HepG2 (cell line): ENCODE data around the gene FUT4. TPM values are rescaled to one million over a fixed set of nuclear protein-coding genes. Genes with fewer than 3 reads are reported as not detected.

Experiments used
- ATAC-seq: fragments of 200-7000 bp; cut with Tn5 transposase; 3 replicates; pipeline ENCODE4 v1.9.1; 2020; ENCODE audit warnings: mild to moderate bottlenecking, moderate library complexity
- BruUV-seq: library from RNA; stranded (reverse); fragments of 400-500 nt; replicated peaks from 2 replicates; lab custom pipeline; 2021; lab: Mats Ljungman, UMichigan
- CTCF ChIA-PET: fragments of 300-600 bp; formaldehyde crosslinking; extraction: SDS; loops from one replicate; lab custom pipeline; 2021; ENCODE audit warnings: low total read pairs, inconsistent platforms, low intra/inter-chr PET ratio; lab: Yijun Ruan, JAX
- POLR2A ChIA-PET: fragments of 350-600 bp; sonication (Branson Sonifier 250); formaldehyde crosslinking; loops from one replicate; lab custom pipeline; 2020; ENCODE audit warnings: antibody characterized with exemption, inconsistent platforms; lab: Yijun Ruan, JAX
- DNase-seq: peaks from one replicate; pipeline ENCODE4 v3.0.0-alpha.2; 2015; ENCODE audit warnings: low spot score
- FAIRE-seq: peaks from 3 replicates; lab custom pipeline; 2011; peaks lifted over from hg19 to GRCh38; lab: Jason Lieb, UNC
- H2AFZ ChIP-seq: one replicate; pipeline ENCODE4 v1.6.1; 2011; ENCODE audit warnings: low read length, inconsistent platforms
- H3K27ac ChIP-seq: fragments of 300-600 bp; 3 replicates; pipeline ENCODE4 v1.8.0; 2011; ENCODE audit warnings: mixed run types, mild to moderate bottlenecking, mixed read lengths, low read length, inconsistent platforms; ENCODE audit not compliant: insufficient read depth; ENCODE audit errors: extremely low read length
- H3K27me3 ChIP-seq, 2 experiments: fragments of 200-600 bp in 1 of 2; 2 replicates in 1 of 2; 3 replicates in 1 of 2; pipeline versions ENCODE4 v1.6.0 to v1.8.0; 2011; ENCODE audit warnings: low read length in 2 of 2, mild to moderate bottlenecking in 2 of 2, moderate library complexity in 2 of 2, inconsistent platforms in 1 of 2; ENCODE audit not compliant: insufficient read depth in 2 of 2, control insufficient read depth in 1 of 2
- H3K36me3 ChIP-seq, 2 experiments: fragments of 200-600 bp in 1 of 2; replicated peaks in 1 of 2; 2 replicates in 1 of 2; 3 replicates in 1 of 2; pipeline versions ENCODE4 v1.5.1 to v1.8.0; 2011; ENCODE audit warnings: low read length in 2 of 2, inconsistent platforms in 1 of 2; ENCODE audit not compliant: insufficient read depth in 2 of 2, control insufficient read depth in 1 of 2
- H3K4me1 ChIP-seq: 2 replicates; pipeline ENCODE4 v1.5.1; 2012; ENCODE audit warnings: low read length, inconsistent platforms; ENCODE audit not compliant: insufficient read depth
- H3K4me2 ChIP-seq: 2 replicates; pipeline ENCODE4 v1.6.0; 2011; ENCODE audit warnings: low read depth, low read length, inconsistent platforms
- H3K4me3 ChIP-seq, 3 experiments: fragments of 200-600 bp in 1 of 3; sonication (generic), shearing (Covaris generic) in 1 of 3; replicated peaks in 1 of 3; 2 replicates each; pipeline ENCODE4 v1.5.1; 2011 to 2016; ENCODE audit warnings: low read length in 3 of 3, inconsistent platforms in 2 of 3, low read depth in 2 of 3, mild to moderate bottlenecking in 2 of 3, control low read depth in 1 of 3, mixed read lengths in 1 of 3; ENCODE audit not compliant: insufficient read depth in 1 of 3
- H3K79me2 ChIP-seq: one replicate; pipeline ENCODE4 v1.6.1; 2011; ENCODE audit warnings: low read length, inconsistent platforms; ENCODE audit not compliant: insufficient read depth
- H3K9ac ChIP-seq: 2 replicates; pipeline ENCODE4 v1.6.0; 2011; ENCODE audit warnings: mild to moderate bottlenecking, low read depth, low read length, inconsistent platforms; ENCODE audit not compliant: insufficient read depth
- H3K9me3 ChIP-seq: 2 replicates; pipeline ENCODE4 v1.5.1; 2012; ENCODE audit warnings: mild to moderate bottlenecking, low read length
- H4K20me1 ChIP-seq: 2 replicates; pipeline ENCODE4 v1.6.0; 2011; ENCODE audit warnings: inconsistent platforms, mild to moderate bottlenecking, low read length, moderate library complexity; ENCODE audit not compliant: insufficient read depth
- CBFB ChIP-seq: sonication (generic); formaldehyde crosslinking; IDR thresholded peaks from 2 replicates; pipeline ENCODE4 v1.4.0; 2020; ENCODE audit warnings: missing genetic modification reagents
- HCFC1 ChIP-seq: fragments of 150-350 bp; IDR thresholded peaks from 2 replicates; pipeline ENCODE4 v1.6.1; 2014; ENCODE audit warnings: low read depth, low read length
- HNRNPLL ChIP-seq: fragments of 200-400 bp; formaldehyde crosslinking; IDR thresholded peaks from 2 replicates; pipeline ENCODE4 v1.6.1; 2017; ENCODE audit warnings: mild to moderate bottlenecking, low read depth, low read length; ENCODE audit not compliant: poor library complexity, severe bottlenecking
- LBX2 ChIP-seq: sonication (generic); formaldehyde crosslinking; IDR thresholded peaks from 2 replicates; pipeline ENCODE4 v1.5.0; 2020; ENCODE audit warnings: missing genetic modification reagents, mild to moderate bottlenecking, borderline replicate concordance
- LRRFIP1 ChIP-seq: sonication (generic); formaldehyde crosslinking; conservative IDR thresholded peaks from 2 replicates; pipeline ENCODE4 v1.4.0; 2020; ENCODE audit warnings: missing genetic modification reagents
- MAF1 ChIP-seq: sonication (generic); formaldehyde crosslinking; IDR thresholded peaks from 2 replicates; pipeline ENCODE4 v1.5.0; 2020; ENCODE audit warnings: missing genetic modification reagents, borderline replicate concordance
- PTBP1 ChIP-seq: fragments of 200-400 bp; formaldehyde crosslinking; IDR thresholded peaks from 2 replicates; pipeline ENCODE4 v1.6.1; 2018; ENCODE audit warnings: low read length, low read depth; ENCODE audit not compliant: poor library complexity, severe bottlenecking
- RERE ChIP-seq: IDR thresholded peaks from 2 replicates; pipeline ENCODE4 v1.6.1; 2016; ENCODE audit warnings: low read depth, missing genetic modification reagents, missing compliant biosample characterization
- SMARCE1 ChIP-seq: fragments of 450-650 bp; IDR thresholded peaks from 2 replicates; pipeline ENCODE4 v1.6.1; 2017; ENCODE audit warnings: borderline replicate concordance
- SP140L ChIP-seq: sonication (generic); formaldehyde crosslinking; IDR thresholded peaks from 2 replicates; pipeline ENCODE4 v1.4.0; 2020; ENCODE audit warnings: missing genetic modification reagents, borderline replicate concordance
- ZNF367 ChIP-seq: sonication (generic); formaldehyde crosslinking; IDR thresholded peaks from 2 replicates; pipeline ENCODE4 v1.4.0; 2020; ENCODE audit warnings: missing genetic modification reagents, borderline replicate concordance
- ZNF484 ChIP-seq: sonication (generic); formaldehyde crosslinking; IDR thresholded peaks from 2 replicates; pipeline ENCODE4 v1.5.1; 2020; ENCODE audit warnings: mild to moderate bottlenecking, low read depth, missing genetic modification reagents, borderline replicate concordance
- ZNF619 ChIP-seq: sonication (generic); formaldehyde crosslinking; IDR thresholded peaks from 2 replicates; pipeline ENCODE4 v1.4.0; 2020; ENCODE audit warnings: mild to moderate bottlenecking, missing genetic modification reagents
- WGBS: methylation state at CpG from one replicate; pipeline ENCODE4 v1.1.6; 2017; ENCODE audit warnings: low lambda C conversion rate; 5-methylcytosine and 5-hydroxymethylcytosine counted together
- in situ Hi-C: cut with HindIII; loops from 2 replicates; pipeline ENCODE4 v1.10.0; 2017; ENCODE audit warnings: low pct_unique_long_range_greater_than_20kb; ENCODE audit not compliant: extremely low pct_ligation_motif_present
- intact Hi-C: fragments of 100-400 bp; cut with micrococcal nuclease; formaldehyde crosslinking; loops from one replicate; pipeline ENCODE4 v1.10.0; 2022; ENCODE audit not compliant: unreplicated experiment
- polyA plus RNA-seq, 8 experiments: library from polyadenylated mRNA; depleted of rRNA in 3 of 8; stranded (reverse) in 7 of 8; unstranded in 1 of 8; fragments of >200 nt; fragmentation: Illumina TruSeq in 4 of 8; extraction: Trizol in 4 of 8; gene quantifications; 2 replicates each; pipeline versions ENCODE4 v1.2.1 to v1.2.3, GENCODE V29; 2011 to 2016; ENCODE audit warnings: low read depth in 4 of 8, missing spikeins in 1 of 8, mixed read lengths in 1 of 8; ENCODE audit not compliant: insufficient read depth in 1 of 8
- total RNA-seq, 5 experiments: library from RNA; depleted of rRNA; stranded (reverse); fragments of >200 nt; fragmentation: Illumina TruSeq; extraction: Trizol; gene quantifications; 2 replicates each; pipeline ENCODE4 v1.2.3, GENCODE V29; 2016; ENCODE audit warnings: low read depth in 1 of 5
- TF ChIP-seq, protein P1 (sequence below): IDR thresholded peaks from 2 replicates; pipeline ENCODE4 v1.6.1; 2012; ENCODE audit warnings: inconsistent platforms

The FUT4 gene
- total and polyA plus RNA-seq, 2 of the 13 experiments (the other 11 are each of a cell fraction or from before 2014, with no cell fraction given) = 0.28 to 0.60 TPM

DNA sequence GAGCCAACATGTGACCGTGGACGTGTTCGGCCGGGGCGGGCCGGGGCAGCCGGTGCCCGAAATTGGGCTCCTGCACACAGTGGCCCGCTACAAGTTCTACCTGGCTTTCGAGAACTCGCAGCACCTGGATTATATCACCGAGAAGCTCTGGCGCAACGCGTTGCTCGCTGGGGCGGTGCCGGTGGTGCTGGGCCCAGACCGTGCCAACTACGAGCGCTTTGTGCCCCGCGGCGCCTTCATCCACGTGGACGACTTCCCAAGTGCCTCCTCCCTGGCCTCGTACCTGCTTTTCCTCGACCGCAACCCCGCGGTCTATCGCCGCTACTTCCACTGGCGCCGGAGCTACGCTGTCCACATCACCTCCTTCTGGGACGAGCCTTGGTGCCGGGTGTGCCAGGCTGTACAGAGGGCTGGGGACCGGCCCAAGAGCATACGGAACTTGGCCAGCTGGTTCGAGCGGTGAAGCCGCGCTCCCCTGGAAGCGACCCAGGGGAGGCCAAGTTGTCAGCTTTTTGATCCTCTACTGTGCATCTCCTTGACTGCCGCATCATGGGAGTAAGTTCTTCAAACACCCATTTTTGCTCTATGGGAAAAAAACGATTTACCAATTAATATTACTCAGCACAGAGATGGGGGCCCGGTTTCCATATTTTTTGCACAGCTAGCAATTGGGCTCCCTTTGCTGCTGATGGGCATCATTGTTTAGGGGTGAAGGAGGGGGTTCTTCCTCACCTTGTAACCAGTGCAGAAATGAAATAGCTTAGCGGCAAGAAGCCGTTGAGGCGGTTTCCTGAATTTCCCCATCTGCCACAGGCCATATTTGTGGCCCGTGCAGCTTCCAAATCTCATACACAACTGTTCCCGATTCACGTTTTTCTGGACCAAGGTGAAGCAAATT is 1.8 kb downstream of the FUT4 start:
- FAIRE-seq = no peak
- H3K4me2 ChIP-seq = no peak overlapping the region
- H3K79me2 ChIP-seq = no peaks in the 10 kb centered on the region
- ATAC-seq = no peak
- in situ Hi-C loops (no loop called here), intact Hi-C loops (no loop called here)
- no peak overlapping the region for H3K27ac ChIP-seq
- H3K36me3 ChIP-seq = no peaks in the 10 kb centered on the region
- ChIA-PET CTCF (no interaction called here), POLR2A (no interaction called here)
- H2AFZ ChIP-seq = no peak overlapping the region
- no peaks in the 10 kb centered on the region for H4K20me1 ChIP-seq
- no TSS peak for BruUV-seq
- H3K9ac ChIP-seq = no peak overlapping the region
- H3K9me3 ChIP-seq = no peaks in the 10 kb centered on the region
- WGBS = 87% methylated on average over 47 of the region's 54 CpGs
- DNase-seq = no peak
- H3K27me3 ChIP-seq = peaks cover 0 to 3% of the 10 kb centered on the region in 2 experiments; a peak in 2 of 5 replicates
- TF ChIP-seq HNRNPLL (no peak), SMARCE1 (no peak), LRRFIP1 (CRISPR knock-in tag) (no peak), ZNF619 (CRISPR knock-in tag) (no peak), RERE (no peak), PTBP1 (no peak), CBFB (CRISPR knock-in tag) (no peak), ZNF367 (CRISPR knock-in tag) (no peak), SP140L (CRISPR knock-in tag) (no peak), MAF1 (CRISPR knock-in tag) (no peak), LBX2 (CRISPR knock-in tag) (no peak), HCFC1 (no peak), ZNF484 (CRISPR knock-in tag) (no peak)
- TF ChIP-seq, protein P1, sequence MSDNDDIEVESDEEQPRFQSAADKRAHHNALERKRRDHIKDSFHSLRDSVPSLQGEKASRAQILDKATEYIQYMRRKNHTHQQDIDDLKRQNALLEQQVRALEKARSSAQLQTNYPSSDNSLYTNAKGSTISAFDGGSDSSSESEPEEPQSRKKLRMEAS = no peak
- no peak overlapping the region for H3K4me3 ChIP-seq
- H3K4me1 ChIP-seq = peaks cover 5% of the 10 kb centered on the region; the same call in 1 of the 2 replicates
